Peyer's patch (tissue), 4 donors: ENCODE data around the gene GPR85. TPM values are rescaled to one million over a fixed set of nuclear protein-coding genes. Genes with fewer than 3 reads are reported as not detected.

Experiments
- DNase-seq, 3 donors: peaks; one replicate each; pipeline ENCODE4 v3.0.0-alpha.2; 2017 to 2019
- H3K27ac ChIP-seq, 4 donors: fragments of 200-600 bp; sonication (generic); one replicate each; pipeline ENCODE4 v1.5.1; 2016 to 2019
- H3K27me3 ChIP-seq, 2 donors: fragments of 200-600 bp; sonication (generic); one replicate each; pipeline ENCODE4 v1.5.1; 2019
- H3K36me3 ChIP-seq, 3 donors: fragments of 200-600 bp; sonication (generic); one replicate each; pipeline ENCODE4 v1.5.1; 2016 to 2019
- H3K4me1 ChIP-seq, 4 donors: fragments of 200-600 bp; sonication (generic); one replicate each; pipeline ENCODE4 v1.5.1; 2016 to 2019
- H3K4me3 ChIP-seq, 4 donors: fragments of 200-600 bp; sonication (generic); 1 replicate in 3 of 4; 2 replicates in 1 of 4; pipeline ENCODE4 v1.5.1; 2016 to 2019; ENCODE audit warnings: mild to moderate bottlenecking in 1 of 4
- H3K9me3 ChIP-seq, 4 donors: fragments of 200-600 bp; sonication (generic); one replicate each; pipeline ENCODE4 v1.5.1; 2016 to 2019; ENCODE audit warnings: mild to moderate bottlenecking in 1 of 4
- CTCF ChIP-seq, 6 experiments: fragments of 450-650 bp in 4 of 6; fragments of 200-600 bp in 2 of 6; sonication (generic) in 1 of 6; IDR thresholded peaks; one replicate each; pipeline ENCODE4 v1.5.1; 2017 to 2019; ENCODE audit warnings: antibody characterized with exemption in 6 of 6, mild to moderate bottlenecking in 3 of 6, moderate library complexity in 1 of 6
- POLR2A ChIP-seq, 2 donors: fragments of 450-650 bp; IDR thresholded peaks; one replicate each; pipeline ENCODE4 v1.5.1; 2017; ENCODE audit warnings: antibody characterized with exemption in 2 of 2, mild to moderate bottlenecking in 2 of 2, moderate library complexity in 2 of 2
- total RNA-seq, 4 donors: library from RNA; depleted of rRNA; stranded (reverse); fragments of >200 nt; gene quantifications; one replicate each; pipeline ENCODE4 v1.1.0, GENCODE V29; 2016

The GPR85 gene
- total RNA-seq, 4 donors from 2014 or later: not detected

DNA sequence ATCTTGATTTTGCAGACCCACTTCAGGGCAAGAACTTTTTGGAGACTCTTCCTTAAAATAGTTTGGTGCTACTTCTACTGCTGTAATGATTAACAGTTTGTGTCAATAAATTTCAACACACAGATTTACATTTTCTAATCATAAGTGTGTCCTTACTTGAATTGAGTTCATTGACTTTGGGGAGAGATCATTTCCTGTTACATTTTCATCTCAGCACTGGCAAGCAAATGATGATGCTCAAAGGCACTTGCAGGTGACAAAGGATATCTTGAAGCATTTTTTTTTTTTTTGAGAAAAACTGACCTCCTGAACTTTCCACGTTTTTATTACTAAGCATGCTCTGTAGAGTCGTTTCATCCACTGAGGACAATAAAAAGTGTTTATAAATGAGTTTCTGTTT, 52.7 kb downstream of the GPR85 start:
- no peak overlapping the region for H3K4me3 ChIP-seq
- H3K9me3 ChIP-seq: no peaks in the 10 kb centered on the region
- H3K36me3 ChIP-seq: no peaks in the 10 kb centered on the region
- DNase-seq: no peak
- H3K4me1 ChIP-seq: no peaks in the 10 kb centered on the region
- TF ChIP-seq CTCF (IDR thresholded peaks at IDR 0.05) (no peak), POLR2A (IDR thresholded peaks at IDR 0.05) (no peak)
- H3K27ac ChIP-seq: no peak overlapping the region
- H3K27me3 ChIP-seq: no peaks in the 10 kb centered on the region

Other genes starting within 250 kb of the GPR85 start
- 10 to 100 TPM in 3 of 4 donors, 1 to 10 TPM in 1; 7.2 to 41.3 (median 12.1) TPM for gene SMIM30, start 31.7 kb upstream of the GPR85 start, total RNA-seq